ENCODE data around the gene DUSP12. TPM values are rescaled to one million over a fixed set of nuclear protein-coding genes. Genes with fewer than 3 reads are reported as not detected.

Gene DUSP12
- total and polyA plus RNA-seq, 7 experiments from 2014 or later: 16.1 to 75.2 (median 29.0) TPM

GRCh38 chr1:161709373-161709772 lies 40.2 kb upstream of the DUSP12 start:
- Mint-ChIP-seq H3K27ac (no peak overlapping the region), H3K36me3 (no peaks in the 10 kb centered on the region), H3K27me3 (peaks cover 0 to 25% (median 12%) of the 10 kb centered on the region in 5 donors), H3K4me3 (no peak overlapping the region), H3K4me1 (peaks cover 0 to 6% (median 0%) of the 10 kb centered on the region in 7 donors), H3K9me3 (no peaks in the 10 kb centered on the region)
- H3K4me3 ChIP-seq (ENCODE audit: low read length): no peak overlapping the region
- no peaks in the 10 kb centered on the region for H3K9me3 ChIP-seq (ENCODE audit: control insufficient read depth in 2 of 3, low read length in 3 of 3)
- intact Hi-C loops (cut with micrococcal nuclease): no loop called here
- no peak for DNase-seq
- CTCF ChIA-PET: no interaction called here
- H3K36me3 ChIP-seq (ENCODE audit: control insufficient read depth in 2 of 3, insufficient read depth in 3 of 3, low read length in 3 of 3): no peaks in the 10 kb centered on the region
- no peaks in the 10 kb centered on the region for H3K27me3 ChIP-seq (ENCODE audit: control insufficient read depth in 2 of 2, insufficient read depth in 2 of 2, low read length in 2 of 2)
- no peaks in the 10 kb centered on the region for H3K4me1 ChIP-seq (ENCODE audit: control insufficient read depth in 2 of 2, insufficient read depth in 2 of 2, low read length in 2 of 2)
- no peak for ATAC-seq
- no peak overlapping the region for H3K27ac ChIP-seq (ENCODE audit: low read depth, low read length)
- POLR2A ChIA-PET: no interaction called here

GRCh38 chr1:161710560-161710959 lies 39.0 kb upstream of the DUSP12 start:
- DNase-seq (no peak), ATAC-seq (no peak)
- H3K9me3 Mint-ChIP-seq: no peaks in the 10 kb centered on the region
- no peak overlapping the region for H3K4me3 ChIP-seq (ENCODE audit: low read length)
- no peaks in the 10 kb centered on the region for H3K27me3 ChIP-seq (ENCODE audit: control insufficient read depth in 2 of 2, insufficient read depth in 2 of 2, low read length in 2 of 2)
- intact Hi-C loops (cut with micrococcal nuclease): no loop called here
- no peak overlapping the region for H3K27ac ChIP-seq (ENCODE audit: low read depth, low read length)
- ChIA-PET POLR2A (no interaction called here), CTCF (interaction anchor here (1.3 kb wide), 1 partner anchor 16 kb away, joined by 7 read pairs; no protein-coding TSS in a partner anchor)
- no peaks in the 10 kb centered on the region for H3K36me3 ChIP-seq (ENCODE audit: control insufficient read depth in 2 of 3, insufficient read depth in 3 of 3, low read length in 3 of 3)
- H3K4me1 ChIP-seq (ENCODE audit: control insufficient read depth in 2 of 2, insufficient read depth in 2 of 2, low read length in 2 of 2): no peaks in the 10 kb centered on the region
- H3K4me3 Mint-ChIP-seq: no peak overlapping the region
- no peak overlapping the region for H3K27ac Mint-ChIP-seq
- peaks cover 0 to 6% (median 0%) of the 10 kb centered on the region in 7 donors for H3K4me1 Mint-ChIP-seq
- H3K9me3 ChIP-seq (ENCODE audit: control insufficient read depth in 2 of 3, low read length in 3 of 3): no peaks in the 10 kb centered on the region
- H3K36me3 Mint-ChIP-seq: no peaks in the 10 kb centered on the region
- H3K27me3 Mint-ChIP-seq: peaks cover 3 to 29% (median 15%) of the 10 kb centered on the region in 5 donors

- H3K27me3 Mint-ChIP-seq: peaks cover 0 to 73% (median 6%) of the 10 kb centered on the region in 5 donors
- Histone ChIP-seq H3K9me3 (ENCODE audit: control insufficient read depth in 2 of 3, low read length in 3 of 3) (no peaks in the 10 kb centered on the region), H3K27me3 (ENCODE audit: control insufficient read depth in 2 of 2, insufficient read depth in 2 of 2, low read length in 2 of 2) (no peaks in the 10 kb centered on the region), H3K36me3 (ENCODE audit: control insufficient read depth in 2 of 3, insufficient read depth in 3 of 3, low read length in 3 of 3) (no peaks in the 10 kb centered on the region), H3K4me1 (ENCODE audit: control insufficient read depth in 2 of 2, insufficient read depth in 2 of 2, low read length in 2 of 2) (no peaks in the 10 kb centered on the region), H3K27ac (ENCODE audit: low read depth, low read length) (no peak overlapping the region), H3K4me3 (ENCODE audit: low read length) (no peak overlapping the region)
- DNase-seq: no peak
- H3K9me3 Mint-ChIP-seq: no peaks in the 10 kb centered on the region
- ATAC-seq: peak; percentile 49
- peak overlapping the region in 1 of 10 donors; percentile 51 for H3K4me3 Mint-ChIP-seq
- peak overlapping the region in 2 of 9 donors; percentile 4 to 63 for H3K27ac Mint-ChIP-seq
- peaks cover 5 to 19% (median 10%) of the 10 kb centered on the region in 7 donors for H3K4me1 Mint-ChIP-seq
- CTCF ChIA-PET: no interaction called here
- POLR2A ChIA-PET: interaction anchor here (5.0 kb wide), 1 partner anchor 8 kb away, joined by 21 read pairs; no protein-coding TSS in a partner anchor
- intact Hi-C loops (cut with micrococcal nuclease): no loop called here
- no peaks in the 10 kb centered on the region for H3K36me3 Mint-ChIP-seq
Measured at GRCh38 chr1:161718559-161719324, 30.8 kb upstream of the DUSP12 start.

- Histone ChIP-seq H3K4me3 (ENCODE audit: low read length) (no peak overlapping the region), H3K36me3 (ENCODE audit: control insufficient read depth in 2 of 3, insufficient read depth in 3 of 3, low read length in 3 of 3) (no peaks in the 10 kb centered on the region), H3K4me1 (ENCODE audit: control insufficient read depth in 2 of 2, insufficient read depth in 2 of 2, low read length in 2 of 2) (no peaks in the 10 kb centered on the region), H3K9me3 (ENCODE audit: control insufficient read depth in 2 of 3, low read length in 3 of 3) (no peaks in the 10 kb centered on the region), H3K27me3 (ENCODE audit: control insufficient read depth in 2 of 2, insufficient read depth in 2 of 2, low read length in 2 of 2) (no peaks in the 10 kb centered on the region), H3K27ac (ENCODE audit: low read depth, low read length) (no peak overlapping the region)
- ChIA-PET CTCF (no interaction called here), POLR2A (no interaction called here)
- intact Hi-C loops (cut with micrococcal nuclease): no loop called here
- Mint-ChIP-seq H3K27ac (no peak overlapping the region), H3K36me3 (no peaks in the 10 kb centered on the region), H3K4me3 (peak overlapping the region in 1 of 10 donors; percentile 51), H3K27me3 (peaks cover 0 to 77% (median 8%) of the 10 kb centered on the region in 5 donors), H3K9me3 (no peaks in the 10 kb centered on the region), H3K4me1 (peaks cover 5 to 19% (median 10%) of the 10 kb centered on the region in 7 donors)
- no peak for DNase-seq
- ATAC-seq: no peak
Measured at GRCh38 chr1:161719325-161719611, 30.3 kb upstream of the DUSP12 start.

- Mint-ChIP-seq H3K4me3 (no peak overlapping the region), H3K27ac (no peak overlapping the region), H3K27me3 (peaks cover 0 to 80% (median 6%) of the 10 kb centered on the region in 5 donors), H3K36me3 (no peaks in the 10 kb centered on the region), H3K4me1 (peaks cover 10 to 19% (median 13%) of the 10 kb centered on the region in 7 donors), H3K9me3 (no peaks in the 10 kb centered on the region)
- ATAC-seq (no peak), DNase-seq (no peak)
- Histone ChIP-seq H3K4me1 (ENCODE audit: control insufficient read depth in 2 of 2, insufficient read depth in 2 of 2, low read length in 2 of 2) (no peaks in the 10 kb centered on the region), H3K4me3 (ENCODE audit: low read length) (no peak overlapping the region), H3K36me3 (ENCODE audit: control insufficient read depth in 2 of 3, insufficient read depth in 3 of 3, low read length in 3 of 3) (no peaks in the 10 kb centered on the region), H3K27me3 (ENCODE audit: control insufficient read depth in 2 of 2, insufficient read depth in 2 of 2, low read length in 2 of 2) (no peaks in the 10 kb centered on the region), H3K9me3 (ENCODE audit: control insufficient read depth in 2 of 3, low read length in 3 of 3) (no peaks in the 10 kb centered on the region), H3K27ac (ENCODE audit: low read depth, low read length) (no peak overlapping the region)
- POLR2A ChIA-PET: no interaction called here
- CTCF ChIA-PET: no interaction called here
- intact Hi-C loops (cut with micrococcal nuclease): loop anchor here in 1 of 2 donors (10.0 kb wide), 1 partner anchor 1796 kb away; the partner anchor contains the start of gene TAGLN2
Measured at GRCh38 chr1:161720422-161720821, 29.2 kb upstream of the DUSP12 start.

GRCh38 chr1:161720956-161721737 lies 28.4 kb upstream of the DUSP12 start, which contains the start of gene FCRLB:
Gene FCRLB, plus strand, starts transcription at chr1:161721544. Its CDS starts 1,129 bp downstream, at chr1:161722673.
- no peaks in the 10 kb centered on the region for H3K9me3 Mint-ChIP-seq
- POLR2A ChIA-PET: no interaction called here
- H3K9me3 ChIP-seq (ENCODE audit: control insufficient read depth in 2 of 3, low read length in 3 of 3): no peaks in the 10 kb centered on the region
- H3K36me3 ChIP-seq (ENCODE audit: control insufficient read depth in 2 of 3, insufficient read depth in 3 of 3, low read length in 3 of 3): no peaks in the 10 kb centered on the region
- no peaks in the 10 kb centered on the region for H3K4me1 ChIP-seq (ENCODE audit: control insufficient read depth in 2 of 2, insufficient read depth in 2 of 2, low read length in 2 of 2)
- CTCF ChIA-PET: no interaction called here
- ATAC-seq (no peak), DNase-seq (no peak)
- intact Hi-C loops (cut with micrococcal nuclease): loop anchor here in 1 of 2 donors (10.0 kb wide), 1 partner anchor 1796 kb away; the partner anchor contains the start of gene TAGLN2
- H3K4me3 ChIP-seq (ENCODE audit: low read length): no peak within 1 kb of the TSS
- peaks cover 13 to 24% (median 18%) of the 10 kb centered on the region in 7 donors for H3K4me1 Mint-ChIP-seq
- peaks cover 0 to 80% (median 0%) of the 10 kb centered on the region in 5 donors for H3K27me3 Mint-ChIP-seq
- H3K4me3 Mint-ChIP-seq: peak within 1 kb of the TSS in 1 of 10 donors; percentile 65
- no peaks in the 10 kb centered on the region for H3K36me3 Mint-ChIP-seq
- no peaks in the 10 kb centered on the region for H3K27me3 ChIP-seq (ENCODE audit: control insufficient read depth in 2 of 2, insufficient read depth in 2 of 2, low read length in 2 of 2)
- H3K27ac Mint-ChIP-seq: no peak within 1 kb of the TSS
- H3K27ac ChIP-seq (ENCODE audit: low read depth, low read length): no peak within 1 kb of the TSS

All from naive thymus-derived CD4-positive, alpha-beta T cell (primary cell).